H9 (cell line): Measurements from ENCODE around the gene MTARC2. TPM values are rescaled to one million over a fixed set of nuclear protein-coding genes. Genes with fewer than 3 reads are reported as not detected.

ENCODE experiments used
- DNase-seq: peaks from one replicate; pipeline ENCODE4 v3.0.0-alpha.2; 2017
- H2AFZ ChIP-seq: one replicate; pipeline ENCODE4 v1.6.1; 2013; ENCODE audit warnings: mild to moderate bottlenecking, low read length, control low read depth, moderate library complexity
- H2AK5ac ChIP-seq: 2 replicates; pipeline ENCODE4 v1.6.1; 2013; ENCODE audit warnings: low read length, control low read depth, mixed read lengths; ENCODE audit not compliant: insufficient read length
- H2BK120ac ChIP-seq: one replicate; pipeline ENCODE4 v1.6.1; 2013; ENCODE audit warnings: low read depth, mild to moderate bottlenecking, low read length, control low read depth, inconsistent platforms; ENCODE audit not compliant: poor library complexity, severe bottlenecking
- H2BK12ac ChIP-seq: 2 replicates; pipeline ENCODE4 v1.6.1; 2013; ENCODE audit warnings: low read length, control low read depth, mixed read lengths, low read depth; ENCODE audit not compliant: insufficient read length
- H2BK15ac ChIP-seq: 2 replicates; pipeline ENCODE4 v1.6.1; 2013; ENCODE audit warnings: low read depth, low read length, control low read depth
- H2BK20ac ChIP-seq: one replicate; pipeline ENCODE4 v1.6.1; 2013; ENCODE audit warnings: low read depth, mild to moderate bottlenecking, low read length, control low read depth, inconsistent platforms; ENCODE audit not compliant: poor library complexity, severe bottlenecking
- H2BK5ac ChIP-seq: 2 replicates; pipeline ENCODE4 v1.6.1; 2013; ENCODE audit warnings: low read length, control low read depth, mixed read lengths; ENCODE audit not compliant: insufficient read length
- H3K14ac ChIP-seq: 2 replicates; pipeline ENCODE4 v1.6.1; 2013; ENCODE audit warnings: low read length, control low read depth; ENCODE audit not compliant: insufficient read depth
- H3K18ac ChIP-seq: 2 replicates; pipeline ENCODE4 v1.6.1; 2013; ENCODE audit warnings: low read depth, mild to moderate bottlenecking, mixed read lengths, low read length, control low read depth; ENCODE audit not compliant: insufficient read length
- H3K23ac ChIP-seq: 2 replicates; pipeline ENCODE4 v1.6.1; 2013; ENCODE audit warnings: low read length, control low read depth, mixed read lengths, low read depth; ENCODE audit not compliant: insufficient read length
- H3K23me2 ChIP-seq: 2 replicates; pipeline ENCODE4 v1.6.1; 2013; ENCODE audit warnings: low read depth, mild to moderate bottlenecking, mixed read lengths, low read length, control low read depth; ENCODE audit not compliant: insufficient read length, poor library complexity, severe bottlenecking
- H3K27ac ChIP-seq: 2 replicates; pipeline ENCODE4 v1.5.1; 2013; ENCODE audit warnings: low read length, control low read depth, mixed read lengths, low read depth; ENCODE audit not compliant: insufficient read length
- H3K27me3 ChIP-seq: 2 replicates; pipeline ENCODE4 v1.6.1; 2013; ENCODE audit warnings: low read length, control low read depth, inconsistent platforms; ENCODE audit not compliant: insufficient read depth
- H3K4ac ChIP-seq: 2 replicates; pipeline ENCODE4 v1.6.1; 2013; ENCODE audit warnings: low read depth, mild to moderate bottlenecking, control low read depth, inconsistent platforms, low read length, moderate library complexity
- H3K4me1 ChIP-seq: 2 replicates; pipeline ENCODE4 v1.6.1; 2013; ENCODE audit warnings: low read length, control low read depth, inconsistent platforms; ENCODE audit not compliant: insufficient read depth
- H3K4me2 ChIP-seq: 2 replicates; pipeline ENCODE4 v1.6.1; 2013; ENCODE audit warnings: low read length, control low read depth, mixed read lengths; ENCODE audit not compliant: insufficient read length, insufficient read depth
- H3K56ac ChIP-seq: 2 replicates; pipeline ENCODE4 v1.6.1; 2013; ENCODE audit warnings: low read depth, mild to moderate bottlenecking, mixed read lengths, low read length, control low read depth; ENCODE audit not compliant: insufficient read length
- H3K79me1 ChIP-seq: 2 replicates; pipeline ENCODE4 v1.6.1; 2013; ENCODE audit warnings: low read depth, mild to moderate bottlenecking, moderate library complexity, low read length, control low read depth, inconsistent platforms; ENCODE audit not compliant: insufficient read depth, poor library complexity, severe bottlenecking
- H3K79me2 ChIP-seq: 2 replicates; pipeline ENCODE4 v1.6.1; 2013; ENCODE audit warnings: low read length, control low read depth, inconsistent platforms; ENCODE audit not compliant: insufficient read depth
- H3K9ac ChIP-seq: 2 replicates; pipeline ENCODE4 v1.6.1; 2013; ENCODE audit warnings: low read length, control low read depth, mixed read lengths; ENCODE audit not compliant: insufficient read length; ENCODE audit errors: extremely low read depth
- H3K9me3 ChIP-seq: one replicate; pipeline ENCODE4 v1.6.1; 2013; ENCODE audit warnings: low read depth, low read length, inconsistent platforms; ENCODE audit not compliant: control insufficient read depth
- H3T11ph ChIP-seq: one replicate; pipeline ENCODE4 v1.6.1; 2013; ENCODE audit warnings: mild to moderate bottlenecking, low read length, control low read depth, inconsistent platforms
- H4K20me1 ChIP-seq: one replicate; pipeline ENCODE4 v1.6.1; 2013; ENCODE audit not compliant: control insufficient read depth, insufficient read length, insufficient read depth
- H4K5ac ChIP-seq: 2 replicates; pipeline ENCODE4 v1.6.1; 2013; ENCODE audit warnings: low read depth, mild to moderate bottlenecking, mixed read lengths, low read length, control low read depth; ENCODE audit not compliant: insufficient read length
- H4K8ac ChIP-seq: replicated peaks from 2 replicates; pipeline ENCODE4 v1.6.1; 2013; ENCODE audit warnings: low read length, control low read depth, mixed read lengths, low read depth; ENCODE audit not compliant: insufficient read length
- H4K91ac ChIP-seq: 2 replicates; pipeline ENCODE4 v1.6.1; 2013; ENCODE audit warnings: low read depth, mild to moderate bottlenecking, moderate library complexity, mixed read lengths, low read length, control low read depth; ENCODE audit not compliant: insufficient read length
- H3K27ac Mint-ChIP-seq, 3 experiments: 2 replicates in 2 of 3; 3 replicates in 1 of 3; pipeline ENCODE4 v1.8.0; 2020 to 2021; ENCODE audit warnings: mixed read lengths in 3 of 3, mild to moderate bottlenecking in 1 of 3, moderate library complexity in 1 of 3
- H3K27me3 Mint-ChIP-seq: 2 replicates; pipeline ENCODE4 v1.8.0; 2021; ENCODE audit warnings: low read depth, mild to moderate bottlenecking, moderate library complexity, mixed read lengths
- H3K36me3 Mint-ChIP-seq, 3 experiments: 2 replicates in 2 of 3; 3 replicates in 1 of 3; pipeline ENCODE4 v1.8.0; 2020 to 2021; ENCODE audit warnings: low read depth in 3 of 3, mixed read lengths in 3 of 3; ENCODE audit not compliant: insufficient read depth in 1 of 3
- H3K4me1 Mint-ChIP-seq, 2 experiments: 2 replicates each; pipeline ENCODE4 v1.8.0; 2020; ENCODE audit warnings: mixed read lengths in 2 of 2
- H3K4me3 Mint-ChIP-seq, 2 experiments: 2 replicates in 1 of 2; 3 replicates in 1 of 2; pipeline ENCODE4 v1.8.0; 2020 to 2021; ENCODE audit warnings: mild to moderate bottlenecking in 2 of 2, mixed read lengths in 2 of 2, moderate library complexity in 1 of 2
- H3K9me3 Mint-ChIP-seq, 2 experiments: 2 replicates in 1 of 2; 3 replicates in 1 of 2; pipeline ENCODE4 v1.8.0; 2020; ENCODE audit warnings: mild to moderate bottlenecking in 2 of 2, mixed read lengths in 2 of 2, moderate library complexity in 1 of 2
- total RNA-seq: library from RNA; stranded (reverse); gene quantifications from 2 replicates; pipeline ENCODE4 v1.2.1, GENCODE V29; 2021
- TF ChIP-seq, protein P1 (sequence below): fragments of 200-600 bp; sonication (generic); conservative IDR thresholded peaks from 3 replicates; pipeline ENCODE4 v1.8.0; 2021; ENCODE audit warnings: antibody characterized with exemption, mild to moderate bottlenecking

Gene MTARC2
- total RNA-seq, 1 experiment from 2014 or later = 7.7 TPM

DNA sequence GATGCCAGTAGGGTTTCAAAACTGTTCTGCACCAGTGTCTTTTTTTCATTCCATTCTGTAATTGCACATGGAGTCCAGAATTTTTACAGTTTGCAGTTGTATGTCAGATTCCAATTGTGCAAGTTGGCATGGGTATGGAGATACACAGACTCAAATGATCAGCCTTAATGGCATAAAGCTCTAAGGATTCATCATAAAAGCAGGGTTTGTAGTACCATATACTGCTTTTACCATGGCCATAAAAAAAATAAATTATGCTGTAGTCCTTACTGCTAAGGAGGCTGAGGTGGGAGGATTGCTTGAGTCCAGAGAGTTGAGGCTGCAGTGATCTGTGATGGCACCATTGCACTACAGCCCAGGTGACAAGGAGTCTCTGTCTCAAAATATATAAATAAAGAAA, 48.9 kb downstream of the MTARC2 start:
- no peaks in the 10 kb centered on the region for H3K9me3 Mint-ChIP-seq

More for the DNA sequence above, 48.9 kb downstream of the MTARC2 start:
- Histone ChIP-seq H2BK15ac (no peak overlapping the region), H3K14ac (no peak overlapping the region), H3K79me2 (no peaks in the 10 kb centered on the region), H2BK20ac (no peak overlapping the region), H3K4me1 (no peaks in the 10 kb centered on the region), H2BK5ac (no peak overlapping the region), H4K8ac (no peak overlapping the region), H3K4ac (no peak overlapping the region), H3K23ac (no peak overlapping the region), H3K18ac (no peak overlapping the region), H3K27ac (no peak overlapping the region), H4K5ac (no peak overlapping the region), H3K56ac (no peak overlapping the region), H4K20me1 (no peaks in the 10 kb centered on the region), H3K79me1 (no peaks in the 10 kb centered on the region), H2AFZ (no peak overlapping the region), H3K9me3 (no peaks in the 10 kb centered on the region), H3K4me2 (no peak overlapping the region), H2BK120ac (no peak overlapping the region), H3K27me3 (no peaks in the 10 kb centered on the region), H4K91ac (no peak overlapping the region), H3K23me2 (no peaks in the 10 kb centered on the region), H3K9ac (no peak overlapping the region), H2BK12ac (no peak overlapping the region), H3T11ph (no peak overlapping the region), H2AK5ac (no peak overlapping the region)
- no peaks in the 10 kb centered on the region for H3K27me3 Mint-ChIP-seq
- H3K4me3 Mint-ChIP-seq = no peak overlapping the region
- TF ChIP-seq, protein P1, sequence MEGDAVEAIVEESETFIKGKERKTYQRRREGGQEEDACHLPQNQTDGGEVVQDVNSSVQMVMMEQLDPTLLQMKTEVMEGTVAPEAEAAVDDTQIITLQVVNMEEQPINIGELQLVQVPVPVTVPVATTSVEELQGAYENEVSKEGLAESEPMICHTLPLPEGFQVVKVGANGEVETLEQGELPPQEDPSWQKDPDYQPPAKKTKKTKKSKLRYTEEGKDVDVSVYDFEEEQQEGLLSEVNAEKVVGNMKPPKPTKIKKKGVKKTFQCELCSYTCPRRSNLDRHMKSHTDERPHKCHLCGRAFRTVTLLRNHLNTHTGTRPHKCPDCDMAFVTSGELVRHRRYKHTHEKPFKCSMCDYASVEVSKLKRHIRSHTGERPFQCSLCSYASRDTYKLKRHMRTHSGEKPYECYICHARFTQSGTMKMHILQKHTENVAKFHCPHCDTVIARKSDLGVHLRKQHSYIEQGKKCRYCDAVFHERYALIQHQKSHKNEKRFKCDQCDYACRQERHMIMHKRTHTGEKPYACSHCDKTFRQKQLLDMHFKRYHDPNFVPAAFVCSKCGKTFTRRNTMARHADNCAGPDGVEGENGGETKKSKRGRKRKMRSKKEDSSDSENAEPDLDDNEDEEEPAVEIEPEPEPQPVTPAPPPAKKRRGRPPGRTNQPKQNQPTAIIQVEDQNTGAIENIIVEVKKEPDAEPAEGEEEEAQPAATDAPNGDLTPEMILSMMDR = no peak
- H3K36me3 Mint-ChIP-seq = peaks cover 8 to 46% (median 25%) of the 10 kb centered on the region in 3 experiments; a peak in 6 of 7 replicates
- H3K27ac Mint-ChIP-seq = no peak overlapping the region
- no peak for DNase-seq
- no peaks in the 10 kb centered on the region for H3K4me1 Mint-ChIP-seq
